ENCODE measurements around the gene MPEG1.

MPEG1 gene

DNA sequence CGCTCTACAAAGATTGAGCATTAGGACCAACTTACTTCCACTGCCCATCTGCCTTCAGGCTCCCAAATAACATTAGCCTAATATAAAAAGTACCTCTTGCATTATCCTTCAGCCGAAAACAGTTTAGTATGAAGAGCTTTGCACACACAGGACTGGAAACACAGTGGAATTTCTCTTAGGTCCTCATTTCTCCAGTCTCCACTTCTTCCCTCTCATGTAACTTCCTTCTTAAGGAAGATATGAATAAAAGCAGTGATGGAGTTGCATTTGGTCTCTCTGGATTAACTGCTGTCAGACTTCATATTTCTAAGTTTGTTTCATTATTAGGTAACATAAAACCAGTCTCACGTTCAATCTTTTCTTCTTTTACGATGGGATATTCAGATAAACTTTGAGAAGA lies 5.6 kb upstream of the MPEG1 start:
- DNase-seq, result no peak

DNA sequence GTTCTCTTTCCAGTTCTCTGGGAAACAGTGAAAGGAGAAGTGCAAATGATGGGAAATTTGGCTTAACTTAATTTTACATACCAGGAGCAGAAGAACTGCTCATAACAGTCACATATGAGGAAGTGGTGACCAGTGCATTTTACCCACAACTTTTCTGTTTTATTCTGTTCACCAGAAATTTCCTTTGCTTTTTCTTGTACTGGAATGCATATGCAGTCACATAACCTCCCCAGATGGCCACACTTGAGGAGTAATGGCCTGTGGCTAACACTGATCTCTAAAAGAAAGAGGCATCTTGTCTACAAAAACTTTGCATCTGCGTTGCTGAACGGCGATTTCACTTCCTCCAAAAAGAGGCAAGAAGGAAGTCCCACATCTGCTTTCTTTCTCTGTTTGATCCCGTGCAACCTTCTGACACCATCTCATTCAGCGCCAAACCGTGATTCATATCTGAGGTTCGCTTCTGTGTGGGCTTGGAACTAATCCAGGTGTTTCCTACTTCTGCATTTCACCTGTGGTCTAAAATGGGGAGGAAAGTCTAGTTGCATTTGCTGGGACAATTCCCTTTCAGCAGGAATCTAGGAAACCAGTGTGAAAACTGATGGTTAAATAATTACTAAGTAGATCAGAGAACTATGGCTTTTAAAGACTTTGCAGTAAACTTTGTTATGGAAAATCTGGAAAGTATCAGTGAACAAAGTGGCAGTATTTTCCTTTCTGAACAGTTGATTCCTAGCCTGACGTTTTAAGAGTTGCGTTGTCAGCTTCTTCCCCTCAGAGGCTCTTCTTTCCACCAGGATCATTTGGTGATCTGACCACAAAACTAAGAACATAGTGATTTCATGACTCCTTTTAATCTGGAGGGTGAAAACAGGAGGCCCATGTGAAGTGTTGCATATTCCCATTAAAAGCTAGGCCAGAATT lies 4.2 kb upstream of the MPEG1 start:
- no peak for DNase-seq

DNA sequence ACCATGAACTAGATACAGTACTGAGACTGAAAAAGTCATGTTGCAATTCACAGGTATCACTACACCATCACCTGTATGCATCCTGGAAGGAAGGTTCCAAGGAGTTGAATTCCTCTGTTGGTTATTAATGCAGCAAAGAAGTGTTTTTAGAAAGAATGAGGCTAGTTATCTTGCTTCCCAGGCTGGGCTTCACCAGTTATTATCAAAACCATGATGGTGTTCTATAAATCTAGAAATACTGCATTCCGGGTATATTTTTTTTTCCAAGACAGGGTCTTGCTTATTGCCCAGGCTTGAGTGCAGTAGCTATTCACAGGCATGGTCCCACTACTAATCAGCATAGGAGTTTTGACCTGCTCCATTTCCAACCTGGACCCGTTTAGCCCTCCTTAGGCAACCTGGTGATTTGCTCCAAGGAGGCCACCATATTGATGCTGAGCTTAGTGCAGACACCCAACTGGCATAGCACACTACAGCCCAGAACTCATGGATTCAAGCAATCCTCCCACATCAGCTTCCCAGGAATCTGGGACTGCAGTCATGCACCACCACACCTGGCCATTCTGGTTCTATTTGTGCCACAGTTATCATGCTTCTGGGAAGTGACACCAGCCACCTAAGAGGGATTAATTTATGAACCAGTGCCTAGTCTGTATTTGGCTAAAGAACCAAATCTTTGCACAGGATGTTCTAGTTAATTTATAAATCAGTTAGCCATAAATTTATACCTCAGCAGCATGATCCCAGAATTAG lies 1.6 kb upstream of the MPEG1 start:
- no peak for DNase-seq

DNA sequence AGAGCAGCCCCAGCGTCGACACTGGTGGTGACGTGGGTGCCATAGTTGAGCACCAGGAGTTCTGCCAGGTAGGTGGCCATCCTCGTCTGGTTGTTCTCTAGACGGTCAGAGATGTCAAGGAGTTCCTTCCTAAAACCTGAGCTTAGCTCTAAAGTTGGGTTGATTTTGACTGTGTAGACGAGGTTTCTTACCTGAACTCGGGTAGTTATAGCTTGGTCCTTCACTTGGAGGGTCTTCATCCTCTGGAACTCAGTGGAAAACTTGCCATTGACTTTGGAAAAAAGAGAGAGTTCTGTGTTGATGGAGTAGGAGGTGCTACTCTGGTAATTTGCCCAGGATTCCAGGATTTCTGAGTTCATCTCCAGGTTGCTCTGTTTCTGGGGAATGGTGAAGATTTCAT lies 505 bp downstream of the MPEG1 start:
- no peak for DNase-seq

DNA sequence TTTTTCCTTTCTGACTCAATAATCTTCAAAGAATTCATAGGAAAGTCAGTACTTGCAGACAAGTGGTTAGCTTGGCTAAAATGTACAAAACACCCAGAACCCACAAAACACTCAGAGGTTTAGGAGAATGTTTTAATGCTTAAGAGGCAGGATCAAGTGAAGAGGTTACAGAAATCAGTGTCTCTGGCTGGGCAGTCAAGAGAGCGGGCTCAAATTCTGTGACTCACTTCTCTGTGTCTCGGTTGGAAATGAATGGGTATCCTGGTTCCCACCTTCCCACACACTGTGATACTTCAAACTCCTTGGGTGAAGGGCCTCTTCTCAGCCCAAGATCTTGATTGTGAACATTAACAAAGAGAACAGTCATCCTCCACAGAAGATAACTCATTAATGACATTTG lies 3.8 kb downstream of the MPEG1 start:
- DNase-seq, result no peak

DNA sequence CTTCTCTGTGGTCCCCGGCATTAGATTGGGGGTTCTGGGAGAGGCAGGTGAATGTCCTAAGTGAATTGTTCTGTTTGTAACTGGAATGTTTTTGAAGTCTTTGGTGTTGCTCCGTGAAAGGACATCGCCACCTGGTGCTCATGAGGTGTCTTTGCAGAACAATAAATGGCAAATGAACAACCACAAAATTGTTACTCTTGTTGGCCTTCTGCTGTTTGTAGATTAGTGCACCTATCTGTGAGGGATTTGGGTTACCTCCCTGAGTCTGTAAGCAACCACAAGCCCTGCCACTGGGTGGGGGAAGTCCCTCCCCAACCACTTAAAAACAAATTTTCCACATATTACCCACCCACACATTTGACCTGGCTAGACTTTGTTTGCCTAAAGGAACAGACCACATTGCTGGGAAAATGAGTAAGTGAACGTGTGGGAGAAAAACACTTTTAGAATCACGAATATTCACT lies 4.7 kb downstream of the MPEG1 start:
- DNase-seq, result no peak

DNA sequence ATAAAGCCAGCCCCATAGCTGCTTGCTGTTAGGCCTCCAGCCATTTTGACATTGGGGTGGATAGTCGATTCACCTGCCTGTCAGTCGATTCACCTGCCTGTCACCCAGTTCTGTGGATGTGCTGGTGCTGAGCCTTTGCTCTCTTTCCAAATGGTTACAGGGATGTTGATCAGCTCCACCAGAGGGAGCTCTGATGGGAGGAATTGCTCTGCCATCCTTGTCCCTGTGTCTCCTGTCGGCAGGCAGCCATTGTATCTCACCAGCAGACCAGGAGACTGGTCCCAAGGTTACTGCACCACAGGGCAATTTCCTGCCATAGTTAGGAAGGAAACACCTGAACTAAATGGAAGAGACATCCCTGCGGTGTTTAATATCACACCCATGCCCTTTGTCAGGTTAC lies 6.1 kb downstream of the MPEG1 start:
- no peak for DNase-seq

DNA sequence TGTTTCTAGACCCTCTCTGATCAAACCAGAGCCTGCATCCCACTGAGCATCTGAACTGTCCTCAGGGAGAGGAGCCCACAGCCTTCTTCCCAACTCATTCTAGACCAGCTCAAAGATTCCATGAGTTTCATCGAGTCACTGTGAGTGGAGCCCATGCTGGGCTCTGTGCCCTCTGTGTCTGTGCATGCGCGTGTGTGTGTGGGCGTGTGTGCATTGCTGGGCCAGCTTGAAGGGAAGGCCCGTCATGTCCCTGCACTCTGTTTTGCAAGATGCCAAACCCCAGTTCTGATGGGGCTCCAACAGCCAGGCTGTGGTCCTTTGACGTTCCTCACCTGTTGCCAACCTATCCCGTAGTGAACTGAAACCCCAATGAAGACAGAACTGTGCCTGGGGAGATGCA lies 7.1 kb downstream of the MPEG1 start:
- DNase-seq, result no peak

DNA sequence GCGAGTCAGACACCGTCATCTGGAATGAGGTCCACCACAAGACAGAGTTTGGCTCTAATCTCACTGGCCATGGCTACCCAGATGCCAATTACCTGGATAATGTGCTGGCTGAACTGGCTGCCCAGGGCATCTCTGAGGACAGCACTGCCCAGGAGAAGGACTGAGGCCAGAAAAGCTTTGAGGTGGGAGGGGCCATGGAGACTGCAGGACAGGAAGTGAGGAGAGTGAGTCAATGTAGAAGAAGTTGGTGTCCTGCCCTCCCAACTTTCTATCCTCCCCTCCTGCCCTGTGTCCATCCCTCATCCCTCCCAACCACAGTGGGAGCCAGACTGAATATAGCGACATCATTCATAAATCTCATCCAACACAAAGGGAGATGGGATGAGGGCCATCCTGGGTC lies 8.0 kb downstream of the MPEG1 start:
- DNase-seq, result no peak

DNA sequence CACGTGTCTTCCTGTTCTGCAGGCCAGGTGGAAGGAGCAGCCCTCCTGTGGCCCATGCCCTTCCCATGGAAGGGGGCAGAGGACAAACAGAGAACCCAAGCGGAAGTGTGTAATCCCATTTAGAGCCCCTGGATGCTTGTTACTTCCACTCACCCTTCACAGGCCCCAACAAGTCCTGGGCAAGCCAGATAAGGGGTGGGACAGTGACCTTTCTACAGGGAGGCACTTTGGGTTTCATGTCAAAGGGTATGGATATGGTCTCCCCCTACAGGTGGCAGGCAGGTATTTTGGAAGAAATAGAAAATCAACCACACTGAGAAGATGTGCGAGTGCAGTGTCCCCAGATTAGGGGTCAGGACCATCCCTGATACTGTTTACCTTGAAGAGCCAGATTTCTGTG lies 11.4 kb downstream of the MPEG1 start:
- DNase-seq, result no peak

DNA sequence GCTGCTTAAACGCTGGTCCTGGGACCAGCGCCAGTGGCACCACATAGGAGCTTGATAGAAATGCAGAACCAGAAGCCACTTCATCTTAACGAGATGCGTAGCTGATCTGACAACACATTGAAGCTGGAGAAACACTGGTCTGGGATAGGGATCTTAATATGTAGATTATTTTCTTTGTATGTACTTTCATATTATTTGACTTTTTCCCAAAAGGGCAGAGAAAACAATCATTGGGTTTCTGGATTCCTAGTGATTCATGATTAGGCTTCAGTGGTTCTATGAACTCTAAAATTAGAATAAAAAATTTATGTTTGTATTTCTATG lies 12.3 kb downstream of the MPEG1 start:
- no peak for DNase-seq

DNA sequence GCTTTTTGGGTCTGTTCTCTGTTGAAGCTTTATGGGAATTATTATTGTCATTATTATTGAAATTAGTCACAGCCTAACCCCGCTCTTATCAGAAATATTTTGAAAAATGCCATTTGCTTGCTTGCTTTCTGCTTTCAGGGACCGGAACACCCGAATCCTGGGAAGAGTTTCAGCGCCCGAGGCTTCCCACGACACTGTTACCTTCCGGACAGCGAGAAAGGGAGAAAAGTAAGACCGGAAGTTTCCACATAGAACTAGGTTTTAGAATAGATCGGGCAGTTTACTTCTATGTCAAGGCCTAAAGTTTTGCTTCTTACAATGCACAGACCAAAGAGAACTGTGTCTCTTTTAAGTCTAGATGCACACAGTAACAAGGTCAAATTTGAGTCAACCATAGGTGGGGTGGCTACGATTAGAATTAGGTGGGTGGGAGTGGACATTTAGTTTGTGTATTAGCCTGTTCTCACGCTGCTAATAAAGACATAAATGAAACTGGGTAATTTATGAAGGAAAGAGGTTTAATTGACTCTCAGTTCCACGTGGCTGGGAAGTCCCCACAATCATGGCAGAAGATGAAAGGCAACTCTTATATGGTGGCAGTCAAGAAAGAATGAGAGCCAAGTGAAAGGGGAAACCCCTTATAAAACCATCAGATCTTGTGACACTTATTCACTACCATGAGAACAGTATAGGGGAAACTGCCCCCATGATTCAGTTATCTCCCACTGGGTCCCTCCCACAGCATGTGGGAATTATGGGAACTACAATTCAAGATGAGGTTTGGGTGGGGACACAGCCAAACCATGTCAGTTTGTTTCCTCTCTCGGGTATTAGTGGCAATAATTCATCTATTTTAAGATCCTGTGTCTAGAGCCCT lies 12.9 kb downstream of the MPEG1 start:
- DNase-seq, result no peak

DNA sequence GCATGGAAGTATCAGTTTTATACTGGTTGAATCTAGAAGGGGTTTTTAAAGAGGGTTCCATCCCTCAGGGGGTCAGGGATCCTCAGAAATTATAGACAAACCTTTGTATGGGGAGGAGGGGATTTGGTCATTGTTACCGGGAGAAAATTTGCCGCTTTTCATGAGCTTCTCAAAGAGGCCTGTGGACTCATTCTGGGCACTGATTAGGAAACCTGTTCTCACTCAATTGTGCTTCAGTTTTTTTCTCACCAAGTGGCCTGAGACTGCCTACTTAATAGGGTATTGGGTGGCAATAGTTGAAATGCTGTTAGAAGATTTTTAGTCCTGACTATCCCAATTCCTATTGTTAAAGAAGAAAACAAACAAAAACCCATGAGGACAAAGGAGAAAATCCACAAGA lies 14.0 kb downstream of the MPEG1 start:
- no peak for DNase-seq

DNA sequence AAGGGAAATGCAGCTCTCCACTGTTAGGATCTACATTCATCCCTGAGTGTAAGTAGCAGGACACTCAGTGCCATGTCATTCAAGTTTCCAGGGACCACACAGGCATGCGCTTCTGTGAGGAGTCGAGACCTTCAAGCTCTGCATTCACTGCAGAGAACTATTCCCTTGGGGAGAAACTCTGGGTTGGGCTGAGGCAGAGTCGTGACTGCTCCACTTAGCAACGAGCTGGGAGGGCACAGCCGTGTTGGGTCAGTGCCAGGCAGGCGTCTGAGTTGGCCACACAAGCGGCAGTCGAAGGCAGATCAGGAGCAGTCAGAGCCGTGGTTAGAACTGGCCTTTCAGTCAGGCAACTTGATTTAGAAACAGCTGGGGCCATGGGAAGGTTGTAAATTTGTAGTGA lies 14.7 kb downstream of the MPEG1 start:
- no peak for DNase-seq

DNA sequence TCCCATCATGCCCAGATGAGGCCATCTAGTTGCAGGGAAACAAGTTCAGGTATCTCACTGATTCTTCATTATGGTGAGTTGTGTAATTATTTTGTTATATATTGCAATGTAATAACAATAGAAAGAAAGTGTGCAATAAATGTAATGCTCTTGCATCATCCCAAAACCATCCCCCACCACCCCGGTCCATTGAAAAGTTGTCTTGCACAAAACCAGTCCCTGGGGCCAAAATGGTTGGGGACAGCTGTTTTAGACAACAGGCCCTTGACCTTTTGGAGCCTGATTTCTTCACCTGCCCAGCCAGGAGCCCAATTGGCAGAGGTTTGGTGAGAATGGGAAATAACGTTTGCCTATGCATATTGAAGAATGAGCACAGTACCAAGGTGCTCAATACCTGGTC lies 15.9 kb downstream of the MPEG1 start:
- DNase-seq, result no peak

DNA sequence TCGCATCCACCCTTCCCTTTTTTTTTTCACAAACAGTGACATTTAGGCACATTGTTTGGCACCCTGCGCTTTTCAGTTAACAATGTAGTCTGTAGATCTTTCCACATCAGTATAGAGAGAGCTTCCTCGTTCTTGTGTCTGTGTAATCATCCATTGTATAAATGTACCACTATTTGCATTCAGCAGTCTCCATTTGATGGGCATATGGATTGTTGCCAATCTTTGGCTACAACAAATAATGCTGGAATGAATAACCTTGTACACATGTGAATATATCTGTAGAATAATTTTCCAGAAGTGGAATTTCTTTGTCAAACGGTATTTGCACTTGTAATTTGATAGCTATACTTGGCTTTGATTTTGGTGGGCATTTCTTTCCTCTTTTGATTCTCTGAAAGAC lies 17.1 kb downstream of the MPEG1 start:
- no peak for DNase-seq

DNA sequence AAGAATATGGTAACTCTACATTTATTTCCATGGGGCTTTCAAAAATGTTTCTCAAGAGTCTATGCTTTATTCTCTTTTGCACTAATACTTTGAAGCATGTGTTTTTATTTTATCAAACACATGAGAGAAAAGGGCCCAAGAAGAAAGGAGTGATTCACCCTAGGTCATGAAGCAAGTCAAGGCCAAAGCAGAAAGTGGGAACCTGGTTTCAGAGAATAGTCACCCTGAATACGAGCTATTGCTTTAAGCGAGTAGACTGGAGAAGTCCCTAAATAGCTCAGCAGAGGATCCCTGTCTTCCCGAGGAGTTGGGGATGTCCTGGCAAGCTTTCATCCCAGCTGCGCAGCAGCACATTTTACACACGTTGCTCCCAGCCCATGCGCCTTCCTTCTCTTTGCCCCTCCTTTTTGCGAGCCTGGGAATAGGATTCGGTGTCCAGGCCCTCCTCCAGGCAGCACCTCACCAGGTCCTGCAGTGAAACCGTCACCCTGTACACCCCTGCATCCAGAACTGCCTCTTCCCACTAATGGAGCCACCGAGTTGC lies 19.1 kb downstream of the MPEG1 start:
- no peak for DNase-seq

DNA sequence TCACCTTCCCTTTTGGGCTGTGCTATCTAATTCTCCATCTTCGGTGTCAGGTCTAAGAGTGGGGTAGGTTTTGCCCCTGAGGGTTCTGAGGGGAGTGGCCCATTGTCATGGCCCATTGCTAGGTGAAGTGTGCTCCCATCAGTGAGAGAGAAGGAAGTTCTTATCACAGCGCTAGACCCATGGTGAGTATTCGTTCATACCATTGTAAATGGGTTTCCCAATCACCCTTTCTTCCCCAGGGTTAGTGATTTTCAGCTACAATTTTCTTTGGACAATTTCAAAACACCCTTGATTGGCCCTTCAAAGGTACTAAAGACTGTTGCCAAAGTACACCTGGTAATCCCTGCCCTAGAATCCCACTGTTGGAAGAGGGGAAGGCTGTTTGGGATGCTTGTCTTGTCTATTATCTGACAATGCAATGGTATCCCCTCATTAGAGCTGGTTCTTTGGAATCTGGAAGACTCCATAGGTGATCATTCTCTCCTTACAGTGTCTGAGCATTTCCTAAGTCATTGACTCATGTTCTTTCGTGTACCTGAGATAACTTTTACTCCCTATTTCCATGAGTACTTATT lies 20.2 kb downstream of the MPEG1 start:
- DNase-seq, result no peak

DNA sequence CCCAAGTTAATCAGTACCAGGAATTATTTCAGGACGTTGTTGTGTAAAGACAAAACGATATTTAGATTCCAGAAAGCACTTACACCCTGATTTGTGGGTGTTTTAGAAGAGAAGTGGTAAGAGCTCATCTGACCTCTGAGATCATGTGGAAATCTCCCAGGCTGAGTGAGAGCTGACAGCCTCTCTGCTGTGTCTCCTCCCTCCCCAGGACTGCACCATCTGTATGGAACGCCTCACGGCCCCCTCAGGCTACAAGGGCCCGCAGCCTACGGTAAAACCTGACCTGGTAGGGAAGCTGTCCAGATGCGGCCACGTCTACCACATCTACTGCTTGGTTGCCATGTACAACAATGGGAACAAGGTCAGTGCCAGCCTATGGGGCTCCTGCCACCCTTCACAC lies 20.8 kb downstream of the MPEG1 start:
- no peak for DNase-seq

DNA sequence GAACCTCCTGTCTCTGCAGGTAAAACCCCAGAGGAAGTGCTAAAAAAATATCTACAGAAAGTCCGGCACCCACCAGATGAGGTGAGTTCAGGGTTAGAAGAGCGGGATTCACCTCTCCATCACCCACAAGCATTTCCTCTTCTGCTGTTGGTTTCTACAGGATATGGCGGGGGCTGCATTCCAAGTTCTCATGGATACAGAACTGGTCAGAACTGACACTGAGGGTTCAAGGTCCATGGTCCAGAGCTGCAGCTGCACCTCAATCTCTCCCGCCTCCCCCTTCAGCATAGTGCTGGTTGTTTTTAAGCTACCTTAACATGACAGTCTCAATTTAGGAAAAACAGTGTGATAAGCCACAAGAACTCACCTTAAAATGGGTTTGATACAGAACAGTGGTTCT lies 21.6 kb downstream of the MPEG1 start:
- no peak for DNase-seq

DNA sequence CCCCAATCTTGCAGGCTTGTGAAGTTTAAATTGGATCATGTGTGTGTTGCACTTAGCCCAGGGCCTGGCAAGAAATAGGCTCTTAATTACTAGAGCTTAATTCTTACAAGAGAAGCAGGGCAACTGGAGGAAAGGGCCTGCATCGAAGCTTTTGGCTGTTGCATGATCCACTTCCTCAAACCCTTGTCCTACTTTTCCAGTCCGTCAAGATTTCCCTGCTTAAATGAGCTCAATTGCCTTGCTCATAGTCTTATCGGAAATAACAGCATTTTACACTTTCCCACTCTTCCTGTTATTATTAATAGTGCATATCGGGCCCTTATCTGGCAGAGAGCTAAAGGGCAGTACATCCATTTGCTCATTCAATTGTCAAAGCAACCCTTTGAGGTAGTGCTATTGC lies 22.7 kb downstream of the MPEG1 start:
- no peak for DNase-seq

DNA sequence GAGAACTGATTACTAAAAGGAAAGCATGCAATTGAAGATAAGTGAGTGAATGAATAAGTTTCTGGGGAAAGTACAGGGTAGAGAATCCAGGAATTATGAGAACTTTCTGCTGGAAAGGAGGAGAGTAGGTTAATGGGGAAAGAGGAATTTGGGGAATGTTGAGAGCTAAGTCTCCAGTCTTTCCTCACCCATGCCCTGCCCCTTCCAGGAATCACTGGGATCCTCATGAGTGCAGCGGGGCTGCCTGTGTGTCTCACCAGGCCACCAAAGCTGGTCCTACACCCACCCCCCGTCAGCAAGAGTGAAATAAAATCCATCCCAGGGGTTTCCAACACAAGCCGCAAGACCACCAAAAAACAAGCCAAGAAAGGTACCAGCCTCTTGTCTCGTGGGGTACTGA lies 23.8 kb downstream of the MPEG1 start:
- no peak for DNase-seq

DNA sequence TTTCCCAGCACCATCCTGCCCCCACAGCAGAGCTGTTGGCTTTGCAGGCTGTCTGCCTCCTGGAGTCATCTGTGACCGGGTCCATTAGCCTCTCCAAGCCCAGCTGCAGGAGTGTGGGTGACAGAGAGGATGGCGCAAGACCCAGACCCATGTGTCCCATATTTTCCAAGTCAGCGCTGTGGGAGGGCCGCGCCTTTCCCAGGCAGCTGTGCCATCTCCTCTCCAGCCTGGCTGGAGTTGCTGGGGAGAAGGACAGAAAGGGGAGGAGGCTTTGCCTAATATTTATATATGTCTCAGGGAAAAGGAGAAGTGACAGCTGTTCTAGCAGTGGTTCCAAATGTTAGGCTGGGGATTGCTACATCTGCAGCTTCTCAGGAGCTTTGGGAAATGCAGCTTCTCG lies 25.1 kb downstream of the MPEG1 start:
- no peak for DNase-seq

Data from NCI-H1694 treated with DMSO at 0.1 percent for 48 hours (cell line).